Colonic mucosa (tissue), 4 donors: ENCODE measurements around the gene AP5B1. TPM values are rescaled to one million over a fixed set of nuclear protein-coding genes. Genes with fewer than 3 reads are reported as not detected.

Source experiments
- DNase-seq: peaks from one replicate; pipeline ENCODE4 v3.0.0-alpha.2; 2020
- H3K27ac ChIP-seq: fragments of 200-600 bp; one replicate; pipeline ENCODE4 v1.8.0; 2021
- H3K27me3 ChIP-seq: fragments of 200-600 bp; one replicate; pipeline ENCODE4 v1.8.0; 2021
- H3K36me3 ChIP-seq: fragments of 200-600 bp; one replicate; pipeline ENCODE4 v1.8.0; 2021
- H3K4me1 ChIP-seq: fragments of 200-600 bp; one replicate; pipeline ENCODE4 v1.8.0; 2021; ENCODE audit warnings: mild to moderate bottlenecking
- H3K4me3 ChIP-seq: fragments of 200-600 bp; one replicate; pipeline ENCODE4 v1.8.0; 2021
- H3K9ac ChIP-seq, 2 donors: one replicate each; pipeline ENCODE4 v1.7.0; 2013; ENCODE audit warnings: control low read depth in 2 of 2, low read depth in 2 of 2, low read length in 2 of 2
- H3K9me3 ChIP-seq: fragments of 200-600 bp; one replicate; pipeline ENCODE4 v1.8.0; 2021
- intact Hi-C: fragments of 100-400 bp; cut with DNase I; formaldehyde crosslinking; loops from one replicate; pipeline ENCODE4 v1.14.1; 2022
- total RNA-seq, 2 donors: library from RNA; stranded (reverse); fragmentation: NEBNext Ultra II Directional in 1 of 2; extraction: Animal tissue kit (Norgen Biotek cat#: 25700) in 1 of 2; gene quantifications; one replicate each; pipeline ENCODE4 v1.2.1, GENCODE V29; 2021
- TF ChIP-seq, protein P1 (sequence below): fragments of 200-600 bp; IDR thresholded peaks from one replicate; pipeline ENCODE4 v1.8.0; 2022; ENCODE audit warnings: antibody characterized with exemption, mild to moderate bottlenecking
- donor health status: healthy.
- donor health status: DM: no; HTN: no; CAD: no.
- donor health status: DM: no; HTN: no; CAD: no.

AP5B1 gene
- total RNA-seq, 2 donors from 2014 or later: 17.6 to 20.1 TPM

GRCh38 chr11:65779919-65780769 lies 632 bp downstream of the AP5B1 start:
- peak; percentile 84 for DNase-seq
- TF ChIP-seq, protein P1, sequence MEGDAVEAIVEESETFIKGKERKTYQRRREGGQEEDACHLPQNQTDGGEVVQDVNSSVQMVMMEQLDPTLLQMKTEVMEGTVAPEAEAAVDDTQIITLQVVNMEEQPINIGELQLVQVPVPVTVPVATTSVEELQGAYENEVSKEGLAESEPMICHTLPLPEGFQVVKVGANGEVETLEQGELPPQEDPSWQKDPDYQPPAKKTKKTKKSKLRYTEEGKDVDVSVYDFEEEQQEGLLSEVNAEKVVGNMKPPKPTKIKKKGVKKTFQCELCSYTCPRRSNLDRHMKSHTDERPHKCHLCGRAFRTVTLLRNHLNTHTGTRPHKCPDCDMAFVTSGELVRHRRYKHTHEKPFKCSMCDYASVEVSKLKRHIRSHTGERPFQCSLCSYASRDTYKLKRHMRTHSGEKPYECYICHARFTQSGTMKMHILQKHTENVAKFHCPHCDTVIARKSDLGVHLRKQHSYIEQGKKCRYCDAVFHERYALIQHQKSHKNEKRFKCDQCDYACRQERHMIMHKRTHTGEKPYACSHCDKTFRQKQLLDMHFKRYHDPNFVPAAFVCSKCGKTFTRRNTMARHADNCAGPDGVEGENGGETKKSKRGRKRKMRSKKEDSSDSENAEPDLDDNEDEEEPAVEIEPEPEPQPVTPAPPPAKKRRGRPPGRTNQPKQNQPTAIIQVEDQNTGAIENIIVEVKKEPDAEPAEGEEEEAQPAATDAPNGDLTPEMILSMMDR: peak; percentile 93
- Histone ChIP-seq H3K4me3 (peak overlapping the region; percentile 91), H3K27me3 (no peaks in the 10 kb centered on the region), H3K9me3 (no peaks in the 10 kb centered on the region), H3K9ac (peak overlapping the region; percentile 71 to 73), H3K27ac (peak overlapping the region; percentile 88), H3K36me3 (peaks cover 5% of the 10 kb centered on the region), H3K4me1 (peaks cover 6% of the 10 kb centered on the region)
- intact Hi-C loops: loop anchor here (1.0 to 10.0 kb wide), 2 partner anchors 38 to 55 kb away; partner anchors contain the start of gene RNASEH2C

DNA sequence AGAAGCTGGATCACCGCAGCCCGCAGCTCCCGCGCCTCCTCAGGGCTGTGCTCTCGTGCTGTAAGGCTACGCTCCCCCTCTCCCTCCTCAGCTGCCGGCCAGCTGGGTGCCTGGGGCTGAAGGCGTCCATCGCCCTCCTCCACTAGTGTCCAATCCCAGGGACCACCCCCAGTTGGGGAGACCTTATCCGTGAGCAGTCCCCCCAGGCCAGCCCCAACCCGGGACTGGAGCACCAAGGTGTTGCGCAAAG lies 1.2 kb downstream of the AP5B1 start:
- intact Hi-C loops: loop anchor here (10.0 kb wide), 1 partner anchor 55 kb away; the partner anchor contains the start of gene RNASEH2C
- TF ChIP-seq, protein P1: no peak
- DNase-seq: no peak
- H3K27me3 ChIP-seq: no peaks in the 10 kb centered on the region
- peak overlapping the region; percentile 91 for H3K4me3 ChIP-seq
- peaks cover 5% of the 10 kb centered on the region for H3K36me3 ChIP-seq
- peaks cover 6% of the 10 kb centered on the region for H3K4me1 ChIP-seq
- H3K9me3 ChIP-seq: no peaks in the 10 kb centered on the region
- H3K9ac ChIP-seq: peak overlapping the region; percentile 71 to 73
- H3K27ac ChIP-seq: peak overlapping the region; percentile 88

DNA sequence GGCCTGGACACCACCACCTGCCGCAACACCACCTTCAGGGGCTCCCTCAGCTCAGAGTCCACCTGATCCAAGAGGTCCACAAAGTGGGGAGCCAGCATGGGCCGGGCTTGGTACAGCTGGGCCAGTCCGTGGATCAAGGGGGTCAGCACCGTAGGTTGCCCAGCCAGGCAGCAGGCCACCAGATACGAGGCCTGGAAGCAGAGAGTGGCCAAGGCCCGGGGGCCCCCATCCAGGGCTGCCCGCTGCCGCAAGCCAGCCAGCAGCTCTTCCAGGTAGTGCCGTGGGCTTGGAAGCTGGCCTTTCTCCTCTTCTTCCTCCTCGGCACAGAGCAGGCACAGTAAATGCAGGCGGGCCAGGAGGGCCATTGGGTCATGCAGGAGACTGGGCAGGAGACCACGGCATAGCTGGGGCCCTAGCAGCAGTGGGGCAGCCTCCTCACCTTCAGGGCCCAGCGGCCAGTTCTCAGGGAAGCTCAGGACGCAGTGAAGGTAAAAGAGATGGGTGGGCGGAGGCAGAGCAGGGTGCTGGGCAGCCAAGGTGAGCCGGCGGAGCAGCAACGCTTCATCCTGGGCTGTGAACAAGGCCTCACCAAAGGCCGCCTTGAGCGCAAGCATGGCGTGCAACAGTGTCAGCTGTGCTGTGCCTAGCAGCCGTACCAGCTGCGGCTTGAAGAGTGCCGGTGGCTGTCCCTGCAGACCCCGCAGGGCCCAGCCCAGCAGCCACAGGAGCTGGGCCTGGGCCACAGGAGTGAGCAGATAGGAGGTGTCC lies 1.7 kb downstream of the AP5B1 start:
- H3K27ac ChIP-seq: no peak overlapping the region
- TF ChIP-seq, protein P1: no peak
- DNase-seq: peak; percentile 17
- peak overlapping the region; percentile 12 to 73 for H3K9ac ChIP-seq
- H3K4me3 ChIP-seq: peak overlapping the region; percentile 91
- H3K27me3 ChIP-seq: no peaks in the 10 kb centered on the region
- intact Hi-C loops: loop anchor here (10.0 kb wide), 1 partner anchor 54 kb away; the partner anchor contains the start of gene RNASEH2C
- H3K4me1 ChIP-seq: peaks cover 6% of the 10 kb centered on the region
- H3K36me3 ChIP-seq: peaks cover 5% of the 10 kb centered on the region
- no peaks in the 10 kb centered on the region for H3K9me3 ChIP-seq

GRCh38 chr11:65778431-65778900 lies 2.3 kb downstream of the AP5B1 start:
- Histone ChIP-seq H3K27me3 (no peaks in the 10 kb centered on the region), H3K9ac (peak overlapping the region in 1 of 2 donors; percentile 9), H3K9me3 (no peaks in the 10 kb centered on the region), H3K27ac (no peak overlapping the region), H3K4me3 (no peak overlapping the region), H3K4me1 (peaks cover 6% of the 10 kb centered on the region), H3K36me3 (peaks cover 5% of the 10 kb centered on the region)
- TF ChIP-seq, protein P1: no peak
- peak; percentile 16 for DNase-seq
- intact Hi-C loops: loop anchor here (10.0 kb wide), 1 partner anchor 54 kb away; the partner anchor contains the start of gene RNASEH2C

GRCh38 chr11:65777821-65778361 lies 2.9 kb downstream of the AP5B1 start:
- H3K9me3 ChIP-seq: no peaks in the 10 kb centered on the region
- no peak overlapping the region for H3K9ac ChIP-seq
- no peaks in the 10 kb centered on the region for H3K27me3 ChIP-seq
- H3K36me3 ChIP-seq: peaks cover 5% of the 10 kb centered on the region
- peak; percentile 16 for DNase-seq
- intact Hi-C loops: loop anchor here (10.0 kb wide), 1 partner anchor 53 kb away; the partner anchor contains the start of gene RNASEH2C
- peaks cover 6% of the 10 kb centered on the region for H3K4me1 ChIP-seq
- TF ChIP-seq, protein P1: no peak
- H3K27ac ChIP-seq: no peak overlapping the region
- H3K4me3 ChIP-seq: no peak overlapping the region
